Adrenal gland (tissue), 5 donors: ENCODE data around the gene TARS2.

Experiments used
- POLR2A ChIP-seq, 2 donors: fragments of 450-650 bp; IDR thresholded peaks; one replicate each; pipeline ENCODE4 v1.6.1; 2017; ENCODE audit warnings: antibody characterized with exemption in 2 of 2, mild to moderate bottlenecking in 2 of 2, moderate library complexity in 1 of 2
- TF ChIP-seq, protein P1 (sequence below), 6 experiments: fragments of 450-650 bp in 4 of 6; fragments of 200-600 bp in 2 of 6; sonication (generic) in 1 of 6; IDR thresholded peaks; 1 replicate in 5 of 6; 2 replicates in 1 of 6; pipeline versions ENCODE4 v1.5.1 to v1.8.0; 2016 to 2021; ENCODE audit warnings: antibody characterized with exemption in 6 of 6, mild to moderate bottlenecking in 2 of 6, moderate library complexity in 1 of 6
- donor health status: DM: no; HTN: no; CAD: no.

DNA sequence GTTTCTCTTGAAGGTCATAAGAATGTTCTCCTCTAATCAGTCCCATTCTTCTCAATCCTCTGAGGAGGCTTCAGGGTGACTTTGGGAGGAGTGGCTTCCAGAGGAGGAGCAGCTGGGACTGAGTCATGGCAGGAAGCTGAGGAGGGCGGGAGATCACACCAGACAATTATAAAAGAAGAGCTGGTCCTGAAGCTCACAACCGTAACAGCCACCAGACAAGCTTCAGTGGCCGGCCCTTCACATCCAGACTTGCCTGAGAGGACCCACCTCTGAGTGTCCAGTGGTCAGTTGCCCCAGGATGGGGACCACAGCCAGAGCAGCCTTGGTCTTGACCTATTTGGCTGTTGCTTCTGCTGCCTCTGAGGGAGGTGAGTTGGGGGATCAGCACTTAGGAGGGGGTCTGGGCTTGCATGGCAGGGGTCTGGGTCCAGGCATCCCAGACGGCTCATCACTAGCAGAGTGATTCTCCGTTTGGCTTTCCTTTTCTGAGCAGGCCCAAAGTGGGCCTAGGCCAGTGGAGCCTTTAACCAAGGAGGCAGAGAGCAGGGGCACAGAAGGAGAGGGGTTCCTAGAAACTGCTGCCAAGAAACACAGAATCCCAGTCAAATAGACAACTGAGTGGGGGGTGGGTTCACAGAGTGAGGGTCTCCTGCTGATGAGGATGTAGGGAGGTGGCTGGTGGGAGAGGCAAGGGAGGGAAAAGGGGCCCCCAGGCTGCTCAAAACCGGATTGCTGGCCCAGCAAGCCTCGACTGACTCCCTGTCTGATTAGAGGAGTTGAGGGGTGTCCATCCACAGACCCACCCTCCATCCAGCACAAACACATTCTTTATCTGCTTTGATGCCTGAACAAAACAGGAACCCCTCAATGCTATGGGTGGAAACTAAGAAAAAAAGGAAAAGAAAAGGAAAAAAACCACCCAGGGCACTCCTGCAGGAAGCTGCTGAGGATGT lies 21.0 kb downstream of the TARS2 start, which contains the start of gene ECM1:
- TF ChIP-seq, protein P1, sequence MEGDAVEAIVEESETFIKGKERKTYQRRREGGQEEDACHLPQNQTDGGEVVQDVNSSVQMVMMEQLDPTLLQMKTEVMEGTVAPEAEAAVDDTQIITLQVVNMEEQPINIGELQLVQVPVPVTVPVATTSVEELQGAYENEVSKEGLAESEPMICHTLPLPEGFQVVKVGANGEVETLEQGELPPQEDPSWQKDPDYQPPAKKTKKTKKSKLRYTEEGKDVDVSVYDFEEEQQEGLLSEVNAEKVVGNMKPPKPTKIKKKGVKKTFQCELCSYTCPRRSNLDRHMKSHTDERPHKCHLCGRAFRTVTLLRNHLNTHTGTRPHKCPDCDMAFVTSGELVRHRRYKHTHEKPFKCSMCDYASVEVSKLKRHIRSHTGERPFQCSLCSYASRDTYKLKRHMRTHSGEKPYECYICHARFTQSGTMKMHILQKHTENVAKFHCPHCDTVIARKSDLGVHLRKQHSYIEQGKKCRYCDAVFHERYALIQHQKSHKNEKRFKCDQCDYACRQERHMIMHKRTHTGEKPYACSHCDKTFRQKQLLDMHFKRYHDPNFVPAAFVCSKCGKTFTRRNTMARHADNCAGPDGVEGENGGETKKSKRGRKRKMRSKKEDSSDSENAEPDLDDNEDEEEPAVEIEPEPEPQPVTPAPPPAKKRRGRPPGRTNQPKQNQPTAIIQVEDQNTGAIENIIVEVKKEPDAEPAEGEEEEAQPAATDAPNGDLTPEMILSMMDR (IDR thresholded peaks at IDR 0.05): no peak
- peak in 1 of 2 donors; percentile 47 for TF ChIP-seq POLR2A (IDR thresholded peaks at IDR 0.05)
